Middle frontal gyrus (tissue), 1 donor: ENCODE results near the gene VEPH1.

Experiments used
- DNase-seq: peaks from one replicate; pipeline ENCODE4 v3.0.0-alpha.2; 2015; ENCODE audit warnings: low spot score; ENCODE audit errors: extremely low spot score

Gene VEPH1

DNA sequence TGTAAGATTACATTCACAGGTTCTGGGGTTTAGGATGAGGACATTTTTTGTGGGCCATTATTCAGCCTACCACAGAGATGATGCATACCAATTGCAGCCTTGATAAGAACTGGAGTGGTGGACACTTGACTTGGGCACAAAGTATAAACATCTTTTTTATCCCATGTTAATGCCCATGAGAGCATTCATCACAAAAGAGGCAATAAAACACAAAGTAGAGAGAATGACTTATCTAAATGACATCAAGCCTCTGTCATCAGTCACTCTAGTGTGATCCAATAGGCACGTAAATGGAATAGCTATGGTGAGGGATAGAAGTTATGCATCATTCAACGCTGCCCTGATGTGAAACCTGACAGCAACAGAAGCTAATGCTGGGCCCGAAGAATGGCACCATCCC, 25.8 kb downstream of the VEPH1 start:
- DNase-seq: no peak

GRCh38 chr3:157475921-157476414, 27.2 kb downstream of the VEPH1 start:
- no peak for DNase-seq

DNA sequence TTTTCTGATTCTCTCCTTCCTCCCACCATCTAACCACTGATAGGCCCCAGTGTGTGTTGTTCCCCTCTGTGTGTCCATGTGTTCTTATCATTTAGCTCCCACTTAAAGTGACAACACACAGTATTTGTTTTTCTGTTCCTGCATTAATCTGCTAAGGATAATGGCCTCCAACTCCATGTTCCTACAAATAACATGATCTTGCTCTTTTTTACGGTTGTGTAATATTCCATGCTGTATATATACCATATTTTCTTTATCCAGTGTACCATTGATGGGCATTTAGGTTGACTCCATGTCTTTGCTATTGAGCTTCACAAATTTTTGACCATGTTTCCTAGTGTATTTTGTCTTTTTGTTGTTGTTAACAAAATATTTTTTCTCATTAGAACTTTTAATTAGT, 30.6 kb downstream of the VEPH1 start:
- no peak for DNase-seq

GRCh38 chr3:157471064-157471463, 32.2 kb downstream of the VEPH1 start:
- no peak for DNase-seq

DNA sequence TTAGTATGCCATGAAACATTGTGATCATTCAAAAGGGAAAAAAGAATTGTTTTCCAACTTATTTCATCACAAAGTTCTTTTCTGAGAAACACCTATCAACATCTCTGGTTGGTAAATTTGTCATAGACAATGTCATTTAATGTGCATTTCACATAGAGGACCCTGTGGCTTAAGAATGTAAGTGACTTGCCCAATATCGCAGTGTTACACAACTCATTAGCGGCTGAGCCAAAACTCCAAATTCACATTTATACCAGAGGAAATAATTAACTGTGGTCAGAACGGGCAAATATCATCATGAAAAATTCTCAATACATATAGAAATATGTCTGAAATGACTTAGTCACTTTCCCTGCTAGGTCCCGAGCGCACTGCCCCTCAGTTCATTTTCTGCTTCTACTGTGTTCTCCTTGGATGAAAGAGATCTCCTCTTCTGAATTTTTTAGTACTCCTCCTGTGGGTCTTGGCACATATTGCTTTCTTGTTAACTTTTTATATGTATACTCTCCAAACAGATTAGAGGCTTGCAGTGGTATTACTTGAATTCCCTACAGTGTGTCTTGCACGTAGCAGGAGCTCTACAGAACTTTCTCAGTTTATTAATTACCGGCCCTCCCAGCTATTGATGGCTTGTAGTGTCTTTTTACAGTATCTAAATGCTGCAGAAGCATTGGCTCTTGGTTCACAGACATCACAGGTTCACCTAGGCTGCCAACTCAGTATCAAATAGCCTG, 33.5 kb downstream of the VEPH1 start:
- no peak for DNase-seq

DNA sequence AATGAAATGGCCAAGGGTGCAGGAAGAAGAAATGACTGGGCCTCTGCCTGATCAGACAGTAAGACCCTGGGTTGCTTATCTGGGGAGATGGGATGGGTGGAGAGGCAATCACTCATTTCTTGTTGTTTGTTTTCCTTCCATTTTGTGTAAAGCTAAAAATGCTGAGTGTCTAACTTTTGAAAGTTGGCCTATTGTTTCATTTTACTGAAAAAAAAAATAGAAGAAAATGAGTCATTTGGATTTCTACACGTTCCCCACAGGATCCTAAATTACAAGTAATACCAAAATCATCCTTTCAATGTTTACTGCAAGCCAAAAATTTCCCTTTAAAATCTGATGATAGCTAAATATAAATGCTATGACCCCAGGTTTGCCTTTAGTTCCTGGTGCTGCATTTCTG, 36.0 kb downstream of the VEPH1 start:
- no peak for DNase-seq

DNA sequence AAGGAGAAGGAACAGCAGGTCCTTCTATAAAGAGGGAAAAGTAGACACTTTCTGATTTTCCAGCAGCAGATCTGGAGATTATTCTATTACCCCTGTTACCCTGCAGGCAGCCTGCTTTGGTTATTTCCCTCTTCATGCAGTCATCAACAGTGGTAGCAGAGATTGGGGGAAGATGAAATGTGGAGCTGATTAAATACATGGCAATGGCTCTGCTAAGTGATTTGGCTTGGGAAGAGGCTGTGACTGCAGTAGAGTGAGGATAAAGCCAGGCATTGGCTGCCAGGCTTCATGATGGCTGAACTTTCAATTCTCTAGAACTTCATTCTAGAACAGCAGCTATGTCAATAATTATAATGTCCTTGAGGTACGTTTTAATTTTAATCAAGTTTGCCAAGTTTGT, 37.5 kb downstream of the VEPH1 start:
- no peak for DNase-seq

GRCh38 chr3:157464321-157464720, 38.9 kb downstream of the VEPH1 start:
- DNase-seq: no peak

DNA sequence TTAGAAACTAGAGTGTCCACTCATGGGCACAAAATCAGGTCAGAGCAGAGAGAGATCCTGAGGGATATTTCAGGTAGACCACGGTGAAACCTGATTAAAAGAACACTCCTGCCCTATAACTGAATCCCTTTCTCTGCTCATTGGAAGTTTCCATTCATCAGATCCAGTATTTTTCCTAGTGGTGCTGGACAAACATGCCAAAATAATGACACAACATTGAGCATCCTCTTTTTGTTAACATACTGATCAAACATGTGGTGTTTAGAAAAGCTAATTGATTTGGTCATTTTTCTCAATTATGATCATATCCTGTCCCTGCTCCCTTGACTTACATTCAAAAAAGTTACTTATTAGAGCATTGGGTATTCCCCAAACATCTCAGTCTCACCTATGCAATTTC, 39.4 kb downstream of the VEPH1 start:
- DNase-seq: no peak

- DNase-seq: no peak
Observed at GRCh38 chr3:157460253-157460652, 43.0 kb downstream of the VEPH1 start.

GRCh38 chr3:157459706-157460105, 43.5 kb downstream of the VEPH1 start:
- no peak for DNase-seq

DNA sequence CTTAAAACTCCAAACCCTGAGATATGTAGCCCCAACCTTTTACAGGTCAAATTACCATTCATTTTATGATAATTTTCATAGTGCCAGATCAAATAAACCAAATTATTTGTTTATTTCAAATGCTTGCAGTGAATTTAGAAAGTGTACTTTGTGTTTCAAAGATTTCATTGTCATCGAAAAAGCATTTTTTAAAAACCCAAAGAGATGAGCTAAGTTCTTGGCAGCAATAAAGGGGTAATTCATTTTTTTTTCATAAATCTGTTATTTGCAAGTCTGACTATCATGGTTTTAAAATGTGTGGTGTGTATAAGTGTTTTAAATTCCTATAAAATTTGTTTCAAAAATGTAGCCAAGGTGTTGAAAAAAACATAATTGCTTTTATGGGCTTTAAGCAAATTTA, 49.4 kb downstream of the VEPH1 start:
- no peak for DNase-seq

- DNase-seq: no peak
Observed at GRCh38 chr3:157452097-157452496, 51.1 kb downstream of the VEPH1 start.

GRCh38 chr3:157447026-157447694, 56.1 kb downstream of the VEPH1 start:
- no peak for DNase-seq

DNA sequence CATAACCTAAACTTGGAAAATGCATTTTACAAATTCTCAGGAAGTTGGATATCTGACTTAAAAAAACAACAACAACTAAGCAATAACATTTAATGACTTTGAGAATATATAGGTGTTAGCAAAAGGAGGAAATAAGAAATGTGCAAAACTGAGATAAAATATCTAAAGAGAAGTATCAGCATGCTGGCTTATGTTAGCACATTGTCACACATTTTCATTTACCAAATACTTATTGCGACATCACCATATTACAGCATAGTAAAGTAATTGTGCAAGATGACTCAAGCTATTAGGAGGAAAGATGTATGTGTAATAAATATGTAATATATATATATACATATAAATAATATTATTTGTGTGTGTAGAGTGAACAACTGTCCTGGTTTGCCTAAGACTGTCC, 57.4 kb downstream of the VEPH1 start:
- DNase-seq: no peak

- DNase-seq: no peak
Observed at GRCh38 chr3:157444797-157445184, 58.4 kb downstream of the VEPH1 start.

DNA sequence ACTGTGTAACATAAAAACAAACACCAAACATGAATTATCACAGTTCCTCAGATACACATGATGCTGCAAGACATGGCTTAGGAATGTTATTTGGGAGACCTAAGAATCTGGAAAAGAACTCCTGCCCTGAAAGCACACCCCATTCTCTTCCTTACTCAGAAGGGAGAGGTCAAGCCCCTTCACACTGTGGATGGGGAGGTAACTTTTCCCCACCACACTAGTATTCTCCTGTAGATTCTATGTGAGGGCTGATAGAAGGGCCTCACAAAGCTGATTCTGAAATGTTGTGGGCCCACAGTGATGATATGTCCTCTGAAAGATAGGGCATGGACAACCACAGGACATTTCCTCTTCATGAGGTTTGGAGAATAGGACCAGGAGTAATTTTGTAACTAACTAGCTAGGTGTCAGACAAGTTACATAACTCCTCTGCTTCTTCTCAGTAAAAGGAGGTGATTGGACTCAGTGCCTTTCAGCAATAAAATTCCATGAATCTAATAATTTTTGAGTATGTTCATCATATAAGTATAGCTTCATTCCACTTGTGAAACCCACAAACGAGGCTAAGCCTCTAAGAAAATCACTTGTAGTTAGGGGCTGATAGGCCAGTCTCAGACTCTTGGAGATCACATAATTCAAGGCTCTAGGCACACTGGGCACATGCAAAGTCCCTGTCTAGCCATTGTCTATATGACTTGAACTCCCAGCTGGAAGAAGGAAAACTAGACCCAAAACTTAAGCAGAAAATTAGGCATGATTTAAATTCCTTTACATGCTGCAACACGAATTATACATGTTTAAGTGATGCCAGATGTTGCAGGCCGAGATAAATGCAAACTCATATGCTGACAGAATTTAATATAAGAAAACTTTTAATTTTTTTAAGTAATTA, 59.1 kb downstream of the VEPH1 start:
- no peak for DNase-seq

DNA sequence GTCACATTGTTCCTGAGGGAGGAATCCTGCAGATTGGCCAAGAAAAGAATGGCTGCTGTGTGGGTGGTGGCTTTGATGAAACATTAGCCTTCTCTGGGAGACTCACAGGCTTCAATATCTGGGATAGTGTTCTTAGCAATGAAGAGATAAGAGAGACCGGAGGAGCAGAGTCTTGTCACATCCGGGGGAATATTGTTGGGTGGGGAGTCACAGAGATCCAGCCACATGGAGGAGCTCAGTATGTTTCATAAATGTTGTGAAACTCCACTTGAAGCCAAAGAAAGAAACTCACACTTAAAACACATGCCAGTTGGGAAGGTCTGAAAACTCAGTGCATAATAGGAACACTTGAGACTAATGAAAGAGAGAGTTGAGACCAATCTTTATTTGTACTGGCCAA, 60.5 kb downstream of the VEPH1 start:
- DNase-seq: no peak

DNA sequence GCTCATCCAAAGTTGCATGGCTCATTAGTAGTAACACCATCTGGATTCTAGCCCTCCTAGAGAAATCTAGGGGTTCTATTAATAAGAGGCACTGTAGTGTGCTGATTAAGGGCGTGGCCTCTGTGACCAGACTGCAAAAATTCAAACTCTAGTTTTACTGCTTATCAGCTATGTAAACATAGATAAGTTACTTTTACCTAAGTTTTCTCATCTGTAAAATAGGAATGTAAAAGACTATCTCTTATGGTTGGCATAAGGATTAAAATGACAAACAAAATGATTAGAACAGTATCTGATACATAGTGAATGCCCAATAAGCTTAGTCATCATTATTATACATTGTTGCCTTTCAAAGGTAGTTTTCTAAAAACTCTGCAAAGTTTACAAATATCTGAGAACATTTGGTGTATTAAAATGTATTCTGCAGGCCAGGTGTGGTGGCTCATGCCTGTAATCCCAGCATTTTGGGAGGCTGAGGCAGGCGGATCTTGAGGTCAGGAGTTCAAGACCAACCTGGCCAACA, 62.1 kb downstream of the VEPH1 start:
- DNase-seq: no peak

- DNase-seq: no peak
Observed at GRCh38 chr3:157438194-157438730, 65.0 kb downstream of the VEPH1 start.

DNA sequence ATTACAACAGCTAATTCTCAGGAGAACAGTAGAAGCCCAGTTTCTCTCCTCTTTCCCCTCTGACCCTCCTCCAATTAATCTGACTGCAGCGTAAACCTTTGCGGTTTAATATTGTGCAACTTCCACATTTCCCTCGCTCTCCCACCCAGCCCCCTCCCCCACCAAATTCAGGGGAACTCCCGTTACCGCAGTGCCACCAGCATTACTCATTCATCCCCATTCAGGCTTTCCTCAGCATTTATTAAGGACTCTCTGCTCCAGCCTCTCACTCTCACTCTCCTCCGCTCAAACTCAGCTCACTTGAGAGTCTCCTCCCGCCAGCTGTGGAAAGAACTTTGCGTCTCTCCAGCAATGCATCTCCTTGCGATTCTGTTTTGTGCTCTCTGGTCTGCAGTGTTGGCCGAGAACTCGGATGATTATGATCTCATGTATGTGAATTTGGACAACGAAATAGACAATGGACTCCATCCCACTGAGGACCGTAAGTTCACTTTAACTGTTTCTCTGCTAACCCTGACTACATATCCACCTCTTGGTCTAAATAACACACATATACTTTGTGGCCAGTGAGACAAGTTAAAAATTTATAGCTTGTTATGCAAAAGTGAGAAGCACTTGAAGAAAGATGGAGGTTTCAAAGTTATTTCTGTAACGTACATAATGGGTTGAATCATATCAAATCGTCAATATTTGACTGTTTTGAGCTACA, 66.5 kb downstream of the VEPH1 start, which contains the start of gene PTX3:
PTX3 (plus strand) TSS at position 268 of the 709 bp plus-strand sequence; CDS start at position 352, 84 bp downstream.
- DNase-seq: no peak
